HepG2 (cell line): ENCODE measurements around the gene RINL. TPM values are rescaled to one million over a fixed set of nuclear protein-coding genes. Genes with fewer than 3 reads are reported as not detected.
A peak's percentile ranks its signal among the peaks of the same experiment; 100 is the strongest.

Source experiments
- ATAC-seq: fragments of 200-7000 bp; cut with Tn5 transposase; 3 replicates; pipeline ENCODE4 v1.9.1; 2020; ENCODE audit warnings: mild to moderate bottlenecking, moderate library complexity
- BruUV-seq: library from RNA; stranded (reverse); fragments of 400-500 nt; replicated peaks from 2 replicates; lab custom pipeline; 2021; lab: Mats Ljungman, UMichigan
- CTCF ChIA-PET: fragments of 300-600 bp; formaldehyde crosslinking; extraction: SDS; loops from one replicate; lab custom pipeline; 2021; ENCODE audit warnings: low total read pairs, inconsistent platforms, low intra/inter-chr PET ratio; lab: Yijun Ruan, JAX
- POLR2A ChIA-PET: fragments of 350-600 bp; sonication (Branson Sonifier 250); formaldehyde crosslinking; loops from one replicate; lab custom pipeline; 2020; ENCODE audit warnings: antibody characterized with exemption, inconsistent platforms; lab: Yijun Ruan, JAX
- DNase-seq: peaks from one replicate; pipeline ENCODE4 v3.0.0-alpha.2; 2015; ENCODE audit warnings: low spot score
- FAIRE-seq: peaks from 3 replicates; lab custom pipeline; 2011; peaks lifted over from hg19 to GRCh38; lab: Jason Lieb, UNC
- H2AFZ ChIP-seq: one replicate; pipeline ENCODE4 v1.6.1; 2011; ENCODE audit warnings: low read length, inconsistent platforms
- H3K27ac ChIP-seq: fragments of 300-600 bp; 3 replicates; pipeline ENCODE4 v1.8.0; 2011; ENCODE audit warnings: mixed run types, mild to moderate bottlenecking, mixed read lengths, low read length, inconsistent platforms; ENCODE audit not compliant: insufficient read depth; ENCODE audit errors: extremely low read length
- H3K27me3 ChIP-seq, 2 experiments: fragments of 200-600 bp in 1 of 2; 2 replicates in 1 of 2; 3 replicates in 1 of 2; pipeline versions ENCODE4 v1.6.0 to v1.8.0; 2011; ENCODE audit warnings: low read length in 2 of 2, mild to moderate bottlenecking in 2 of 2, moderate library complexity in 2 of 2, inconsistent platforms in 1 of 2; ENCODE audit not compliant: insufficient read depth in 2 of 2, control insufficient read depth in 1 of 2
- H3K36me3 ChIP-seq, 2 experiments: fragments of 200-600 bp in 1 of 2; replicated peaks in 1 of 2; 2 replicates in 1 of 2; 3 replicates in 1 of 2; pipeline versions ENCODE4 v1.5.1 to v1.8.0; 2011; ENCODE audit warnings: low read length in 2 of 2, inconsistent platforms in 1 of 2; ENCODE audit not compliant: insufficient read depth in 2 of 2, control insufficient read depth in 1 of 2
- H3K4me1 ChIP-seq: 2 replicates; pipeline ENCODE4 v1.5.1; 2012; ENCODE audit warnings: low read length, inconsistent platforms; ENCODE audit not compliant: insufficient read depth
- H3K4me2 ChIP-seq: 2 replicates; pipeline ENCODE4 v1.6.0; 2011; ENCODE audit warnings: low read depth, low read length, inconsistent platforms
- H3K4me3 ChIP-seq, 3 experiments: fragments of 200-600 bp in 1 of 3; sonication (generic), shearing (Covaris generic) in 1 of 3; replicated peaks in 1 of 3; 2 replicates each; pipeline ENCODE4 v1.5.1; 2011 to 2016; ENCODE audit warnings: low read length in 3 of 3, inconsistent platforms in 2 of 3, low read depth in 2 of 3, mild to moderate bottlenecking in 2 of 3, control low read depth in 1 of 3, mixed read lengths in 1 of 3; ENCODE audit not compliant: insufficient read depth in 1 of 3
- H3K79me2 ChIP-seq: one replicate; pipeline ENCODE4 v1.6.1; 2011; ENCODE audit warnings: low read length, inconsistent platforms; ENCODE audit not compliant: insufficient read depth
- H3K9ac ChIP-seq: 2 replicates; pipeline ENCODE4 v1.6.0; 2011; ENCODE audit warnings: mild to moderate bottlenecking, low read depth, low read length, inconsistent platforms; ENCODE audit not compliant: insufficient read depth
- H3K9me3 ChIP-seq: 2 replicates; pipeline ENCODE4 v1.5.1; 2012; ENCODE audit warnings: mild to moderate bottlenecking, low read length
- H4K20me1 ChIP-seq: 2 replicates; pipeline ENCODE4 v1.6.0; 2011; ENCODE audit warnings: inconsistent platforms, mild to moderate bottlenecking, low read length, moderate library complexity; ENCODE audit not compliant: insufficient read depth
- FOXO4 ChIP-seq: sonication (generic); formaldehyde crosslinking; conservative IDR thresholded peaks from 2 replicates; pipeline ENCODE4 v1.8.1; 2023; ENCODE audit warnings: missing genetic modification reagents
- LCORL ChIP-seq, 2 experiments: fragments of 450-650 bp in 1 of 2; sonication (generic) in 1 of 2; formaldehyde crosslinking in 1 of 2; IDR thresholded peaks; 2 replicates each; pipeline versions ENCODE4 v1.5.0 to v1.6.1; 2017 to 2020; ENCODE audit warnings: antibody characterized with exemption in 1 of 2, missing genetic modification reagents in 1 of 2
- MAF1 ChIP-seq: sonication (generic); formaldehyde crosslinking; IDR thresholded peaks from 2 replicates; pipeline ENCODE4 v1.5.0; 2020; ENCODE audit warnings: missing genetic modification reagents, borderline replicate concordance
- NR1H2 ChIP-seq: sonication (generic); formaldehyde crosslinking; IDR thresholded peaks from 2 replicates; pipeline ENCODE4 v1.8.1; 2022; ENCODE audit warnings: low read depth, missing genetic modification reagents, borderline replicate concordance
- PAF1 ChIP-seq: IDR thresholded peaks from 2 replicates; pipeline ENCODE4 v1.6.1; 2016; ENCODE audit warnings: missing genetic modification reagents, missing compliant biosample characterization
- RBFOX2 ChIP-seq: fragments of 200-400 bp; formaldehyde crosslinking; IDR thresholded peaks from 2 replicates; pipeline ENCODE4 v1.6.1; 2017; ENCODE audit warnings: low read depth, mild to moderate bottlenecking, low read length
- RBM22 ChIP-seq: fragments of 200-400 bp; formaldehyde crosslinking; optimal IDR thresholded peaks from 2 replicates; pipeline ENCODE3; 2017; ENCODE audit warnings: mild to moderate bottlenecking, low read length, moderate library complexity
- ZNF124 ChIP-seq: sonication (generic); formaldehyde crosslinking; IDR thresholded peaks from 2 replicates; pipeline ENCODE4 v1.4.0; 2020; ENCODE audit warnings: missing genetic modification reagents
- ZNF350 ChIP-seq: sonication (generic); formaldehyde crosslinking; IDR thresholded peaks from 2 replicates; pipeline ENCODE4 v1.4.0; 2020; ENCODE audit warnings: mild to moderate bottlenecking, low read depth, missing genetic modification reagents, borderline replicate concordance
- ZNF800 ChIP-seq: sonication (generic); formaldehyde crosslinking; IDR thresholded peaks from 2 replicates; pipeline ENCODE4 v1.4.0; 2020; ENCODE audit warnings: missing genetic modification reagents
- ZSCAN25 ChIP-seq: sonication (generic); formaldehyde crosslinking; IDR thresholded peaks from 2 replicates; pipeline ENCODE4 v1.8.0; 2022; ENCODE audit warnings: mild to moderate bottlenecking, missing genetic modification reagents
- WGBS: methylation state at CpG from one replicate; pipeline ENCODE4 v1.1.6; 2017; ENCODE audit warnings: low lambda C conversion rate; 5-methylcytosine and 5-hydroxymethylcytosine counted together
- in situ Hi-C: cut with HindIII; loops from 2 replicates; pipeline ENCODE4 v1.10.0; 2017; ENCODE audit warnings: low pct_unique_long_range_greater_than_20kb; ENCODE audit not compliant: extremely low pct_ligation_motif_present
- intact Hi-C: fragments of 100-400 bp; cut with micrococcal nuclease; formaldehyde crosslinking; loops from one replicate; pipeline ENCODE4 v1.10.0; 2022; ENCODE audit not compliant: unreplicated experiment
- polyA plus RNA-seq, 8 experiments: library from polyadenylated mRNA; depleted of rRNA in 3 of 8; stranded (reverse) in 7 of 8; unstranded in 1 of 8; fragments of >200 nt; fragmentation: Illumina TruSeq in 4 of 8; extraction: Trizol in 4 of 8; gene quantifications; 2 replicates each; pipeline versions ENCODE4 v1.2.1 to v1.2.3, GENCODE V29; 2011 to 2016; ENCODE audit warnings: low read depth in 4 of 8, missing spikeins in 1 of 8, mixed read lengths in 1 of 8; ENCODE audit not compliant: insufficient read depth in 1 of 8
- total RNA-seq, 5 experiments: library from RNA; depleted of rRNA; stranded (reverse); fragments of >200 nt; fragmentation: Illumina TruSeq; extraction: Trizol; gene quantifications; 2 replicates each; pipeline ENCODE4 v1.2.3, GENCODE V29; 2016; ENCODE audit warnings: low read depth in 1 of 5

The RINL gene
- total and polyA plus RNA-seq, 2 of the 13 experiments (the other 11 are each of a cell fraction or from before 2014, with no cell fraction given) = 11.4 to 18.0 TPM

- no peak for TF ChIP-seq FOXO4 (CRISPR knock-in tag)
- TF ChIP-seq PAF1 (CRISPR knock-in tag) = peak; percentile 61; the same call in 1 of the 2 replicates
Measured at GRCh38 chr19:38845374-38846024, 32.6 kb downstream of the RINL start (continued).

- CTCF ChIA-PET = no interaction called here
- Histone ChIP-seq H3K79me2 (peaks cover 68% of the 10 kb centered on the region), H3K27me3 (no peaks in the 10 kb centered on the region), H3K9me3 (no peaks in the 10 kb centered on the region), H4K20me1 (peaks cover 64% of the 10 kb centered on the region), H3K36me3 (peaks cover 47 to 86% of the 10 kb centered on the region in 2 experiments), H3K4me3 (no peak overlapping the region), H3K27ac (no peak overlapping the region), H3K4me2 (no peak overlapping the region), H2AFZ (no peak overlapping the region), H3K9ac (no peak overlapping the region), H3K4me1 (peaks cover 98% of the 10 kb centered on the region)
- no peak for TF ChIP-seq MAF1
- no peak for TF ChIP-seq ZSCAN25 (CRISPR knock-in tag)
- TF ChIP-seq NR1H2 (CRISPR knock-in tag) = no peak
- TF ChIP-seq ZNF800 = no peak
- no peak for TF ChIP-seq ZNF124 (CRISPR knock-in tag)
- TF ChIP-seq ZNF350 = no peak
- peak; percentile 74 for TF ChIP-seq RBFOX2
- TF ChIP-seq RBM22 = peak; percentile 8
- no peak for TF ChIP-seq LCORL (IDR thresholded peaks at IDR 0.05)
- no peak for TF ChIP-seq LCORL (CRISPR knock-in tag; IDR thresholded peaks at IDR 0.05)
- no peak for DNase-seq
- POLR2A ChIA-PET = interaction anchor here (1.9 kb wide), 1 partner anchor 12 kb away, joined by 8 read pairs; the partner anchor contains the start of gene ECH1
- in situ Hi-C loops (no loop called here), intact Hi-C loops (no loop called here)
- no peak for ATAC-seq
- 95% methylated on average over 11 of the region's 11 CpGs for WGBS
- BruUV-seq = TSS peak; percentile 0
- FAIRE-seq = no peak
Measured at GRCh38 chr19:38844093-38844686, 33.9 kb downstream of the RINL start.
